GM21367 (cell line): ENCODE results near the gene FAM53A.

Experiments used
- ATAC-seq: cut with Tn5 transposase; IDR thresholded peaks from one replicate; pipeline ENCODE4 v1.9.1; 2021; ENCODE audit not compliant: unreplicated experiment

Gene FAM53A

DNA sequence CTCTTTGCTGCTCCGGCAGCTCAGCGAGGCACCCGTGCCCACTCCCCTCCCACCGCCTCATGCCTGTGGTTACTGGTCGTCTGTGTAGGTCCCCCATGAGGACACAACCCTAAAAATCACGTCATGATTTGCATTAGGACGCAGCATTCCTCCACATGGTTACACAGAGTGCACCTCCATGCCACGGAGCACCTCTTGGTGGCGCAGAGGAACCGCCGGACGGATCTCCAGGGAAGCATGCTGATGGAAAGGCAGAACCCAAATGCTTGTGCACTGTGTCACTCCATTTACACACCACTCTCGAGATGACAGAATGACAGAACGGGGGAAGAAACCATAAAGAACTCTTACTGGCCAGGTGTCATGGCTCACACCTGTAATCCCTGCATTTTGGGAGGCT, 22.4 kb downstream of the FAM53A start:
- no peak for ATAC-seq

- no peak for ATAC-seq
Observed at GRCh38 chr4:1660948-1661677, 23.0 kb downstream of the FAM53A start.

- ATAC-seq = no peak
Observed at GRCh38 chr4:1659104-1660043, 24.7 kb downstream of the FAM53A start.

DNA sequence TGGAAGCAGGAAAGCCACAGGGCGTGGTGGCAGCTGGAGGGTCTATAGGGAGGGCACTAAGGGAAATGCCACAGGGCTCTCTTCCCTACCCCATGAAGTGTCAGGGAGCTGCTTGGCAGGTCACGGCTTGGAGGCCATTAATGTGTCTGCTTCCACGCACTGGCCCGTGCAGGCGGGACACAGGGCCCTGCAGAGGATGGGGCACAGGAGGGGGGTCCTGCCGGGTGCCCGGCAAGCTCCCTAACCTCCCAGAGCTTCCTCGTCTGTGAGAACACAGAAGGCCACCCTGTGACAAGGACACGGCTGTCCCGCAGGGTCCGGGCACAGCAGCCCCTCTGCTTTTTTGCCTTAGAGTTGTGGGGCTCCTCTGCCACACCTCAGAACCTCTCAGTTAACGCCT, 25.5 kb downstream of the FAM53A start:
- no peak for ATAC-seq

DNA sequence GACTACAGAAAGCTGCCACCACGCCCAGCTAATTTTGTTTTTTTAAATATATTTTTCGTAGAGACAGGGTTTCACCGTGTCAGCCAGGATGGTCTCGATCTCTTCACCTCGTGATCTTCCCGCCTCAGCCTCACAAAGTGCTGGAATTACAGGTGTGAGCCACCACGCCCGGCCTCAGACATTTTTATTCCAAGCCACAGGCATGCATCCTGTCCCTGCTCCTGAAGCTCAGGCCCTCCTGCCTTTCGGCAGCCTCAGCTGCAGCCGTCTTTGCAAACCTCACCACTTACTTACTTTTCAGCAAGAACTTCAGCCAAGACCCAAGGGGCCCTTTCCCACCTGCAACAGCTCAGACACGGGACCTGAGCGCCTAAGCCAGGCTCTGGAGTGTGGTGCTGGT, 26.0 kb downstream of the FAM53A start:
- no peak for ATAC-seq

GRCh38 chr4:1656986-1657385, 27.1 kb downstream of the FAM53A start:
- ATAC-seq = no peak

- ATAC-seq = no peak
Observed at GRCh38 chr4:1656132-1656531, 28.0 kb downstream of the FAM53A start.

- no peak for ATAC-seq
Observed at GRCh38 chr4:1655676-1656075, 28.4 kb downstream of the FAM53A start.

- no peak for ATAC-seq
Observed at GRCh38 chr4:1655081-1655480, 29.0 kb downstream of the FAM53A start.

- ATAC-seq = no peak
Observed at GRCh38 chr4:1654216-1654955, 29.7 kb downstream of the FAM53A start.

GRCh38 chr4:1653776-1654175, 30.3 kb downstream of the FAM53A start:
- no peak for ATAC-seq

DNA sequence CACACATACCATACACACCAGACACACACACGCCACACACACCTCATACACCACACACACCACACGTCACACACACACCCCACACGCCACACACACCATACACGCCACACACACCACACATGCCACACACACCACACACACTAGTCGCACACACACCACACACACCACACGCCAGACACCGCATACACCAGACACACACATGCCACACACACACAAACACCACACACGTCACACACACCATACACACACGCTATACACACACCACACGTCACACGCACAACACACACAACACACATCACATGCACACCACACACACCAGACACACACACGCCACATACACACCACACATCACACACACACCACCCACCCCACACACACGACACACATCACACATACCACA, 32.0 kb downstream of the FAM53A start:
- ATAC-seq = no peak

DNA sequence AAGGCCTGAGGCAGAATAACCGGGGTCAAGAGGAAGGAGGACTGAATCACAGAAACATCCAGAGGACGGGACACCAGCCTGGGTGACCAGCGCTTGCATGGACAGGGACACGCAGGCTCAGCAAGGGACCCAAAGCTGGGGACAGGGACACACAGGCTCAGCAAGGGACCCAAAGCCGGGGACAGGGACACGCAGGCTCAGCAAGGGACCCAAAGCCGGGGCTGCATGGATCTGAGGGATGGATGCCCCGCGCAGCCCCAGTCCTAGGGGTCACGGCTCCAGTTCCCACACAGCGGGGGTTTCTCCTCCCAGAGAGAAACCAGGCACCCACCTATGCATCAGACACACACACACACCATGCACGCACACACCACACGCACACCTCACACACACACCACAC, 32.5 kb downstream of the FAM53A start:
- no peak for ATAC-seq

DNA sequence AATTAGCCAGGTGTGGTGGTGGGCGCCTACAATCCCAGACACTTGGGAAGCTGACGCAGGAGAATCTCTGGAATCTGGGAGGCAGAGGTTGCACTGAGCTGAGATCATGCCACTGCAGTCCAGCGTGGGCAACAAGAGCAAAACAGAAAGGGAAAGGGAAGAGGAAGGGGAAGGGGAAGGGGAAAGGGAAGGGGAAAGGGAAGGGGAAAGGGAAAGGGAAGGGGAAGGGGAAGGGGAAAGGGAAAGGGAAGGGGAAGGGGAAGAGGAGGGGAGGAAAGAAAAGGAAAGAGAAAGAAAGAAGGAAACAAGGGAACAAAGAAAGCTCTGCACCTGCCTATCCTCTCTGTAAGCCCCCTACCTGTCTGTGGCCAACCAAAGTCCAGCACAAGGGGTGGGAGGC, 35.2 kb downstream of the FAM53A start:
- no peak for ATAC-seq

- ATAC-seq = no peak
Observed at GRCh38 chr4:1647432-1647831, 36.7 kb downstream of the FAM53A start.

DNA sequence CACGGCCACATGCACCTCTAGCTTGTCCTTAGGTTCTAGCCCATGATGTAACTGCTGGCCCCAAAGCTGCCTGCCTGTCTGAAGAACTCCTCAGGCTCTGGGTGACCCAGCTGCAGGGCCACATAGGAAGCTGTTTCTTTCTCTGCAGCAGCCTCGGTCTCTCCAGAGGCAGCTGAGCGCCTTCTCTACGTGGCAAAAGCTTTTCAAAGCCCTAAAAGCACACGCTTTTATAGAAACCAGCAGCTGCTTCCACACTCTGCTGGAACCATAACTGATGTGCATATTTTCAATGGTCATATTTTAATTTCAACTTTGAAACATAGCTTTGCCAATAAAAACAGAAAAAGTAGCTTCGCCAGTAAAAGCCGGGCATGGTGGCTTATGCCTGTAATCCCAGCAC, 37.4 kb downstream of the FAM53A start:
- no peak for ATAC-seq

DNA sequence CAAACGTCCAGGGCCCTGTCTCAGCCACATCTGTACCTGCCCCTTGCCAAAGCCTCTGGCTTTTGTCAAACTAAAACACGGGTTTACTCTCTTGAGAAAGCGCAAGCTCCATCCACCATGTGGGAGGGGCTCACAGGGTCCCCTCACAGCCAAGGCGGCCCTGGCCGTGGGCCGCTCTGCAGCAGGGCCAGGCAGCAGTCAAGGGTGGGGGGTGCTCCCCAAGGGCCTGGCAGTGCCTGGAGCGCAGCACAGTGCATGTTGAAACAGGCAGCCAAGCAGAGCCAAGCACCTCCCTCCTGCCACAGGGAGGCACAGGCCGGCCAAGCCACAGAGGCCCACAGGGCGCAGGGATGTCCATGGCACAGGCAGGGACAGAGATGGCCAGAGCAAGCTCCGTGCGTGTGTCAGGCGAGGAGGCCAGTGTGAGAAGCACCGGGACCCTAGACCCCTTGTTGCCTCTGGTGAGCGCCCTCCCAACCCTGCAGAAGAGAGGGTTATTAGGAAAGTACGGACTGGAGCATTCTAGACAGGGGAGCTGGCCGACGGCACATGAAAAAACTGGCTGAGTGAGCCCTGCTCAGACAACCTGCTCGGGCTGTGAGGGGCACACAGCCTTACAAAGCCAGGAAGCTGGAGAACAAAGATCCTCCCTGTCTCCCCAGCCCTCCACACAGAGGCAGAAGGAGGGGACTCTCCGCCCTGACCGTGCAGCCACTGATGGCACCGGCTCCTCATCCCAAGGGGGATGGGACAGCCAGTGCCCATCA, 39.0 kb downstream of the FAM53A start:
- ATAC-seq = no peak

- ATAC-seq = no peak
Observed at GRCh38 chr4:1643971-1644735, 40.0 kb downstream of the FAM53A start.

GRCh38 chr4:1642196-1642951, 41.7 kb downstream of the FAM53A start:
- no peak for ATAC-seq
